GM18951 (cell line): ENCODE measurements around the gene CCDC17.

Experiments
- POLR2A ChIP-seq: IDR thresholded peaks from 4 replicates; pipeline ENCODE4 v1.6.1; 2011; ENCODE audit warnings: mild to moderate bottlenecking; ENCODE audit not compliant: insufficient read length, insufficient read depth; ENCODE audit errors: extremely low read depth
- in situ Hi-C: fragments of 300-500 bp; cut with MboI; formaldehyde crosslinking; loops from one replicate; pipeline ENCODE4 v1.12.0; 2022; ENCODE audit warnings: low sequenced_read_pairs, mixed read lengths, inconsistent platforms; ENCODE audit not compliant: unreplicated experiment

Gene CCDC17

GRCh38 chr1:45583666-45584350 is 40.0 kb downstream of the CCDC17 start, which contains the start of gene NASP:
Gene NASP (plus strand): TSS chr1:45584041. CDS start chr1:45584147, 106 bp downstream.
- in situ Hi-C loops: loop anchor here (10.0 kb wide), 1 partner anchor 219 kb away; no protein-coding TSS in a partner anchor

DNA sequence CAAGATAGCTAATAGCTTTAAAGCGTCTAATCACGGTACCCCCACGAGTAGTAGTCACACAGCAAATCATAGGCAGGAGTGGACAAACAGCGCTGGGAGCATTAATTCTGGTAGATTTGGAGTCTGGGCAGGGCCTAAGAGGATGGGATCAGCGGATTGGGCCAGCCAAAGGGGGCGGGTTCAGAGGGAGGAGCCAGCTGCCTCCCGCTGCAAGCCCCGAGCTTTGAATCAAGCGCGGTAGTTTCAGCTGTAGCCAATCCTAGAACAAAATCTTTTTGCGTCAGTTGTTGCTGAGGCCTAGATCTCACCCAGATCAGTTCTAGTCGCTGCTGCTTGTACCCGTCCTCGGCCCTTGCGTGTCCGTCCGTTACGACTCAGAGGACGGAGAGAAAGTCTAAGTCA is 40.6 kb downstream of the CCDC17 start:
- peak; percentile 15 for TF ChIP-seq POLR2A
- in situ Hi-C loops: loop anchor here (10.0 kb wide), 1 partner anchor 218 kb away; no protein-coding TSS in a partner anchor

More at GRCh38 chr1:45583666-45584350, 40.0 kb downstream of the CCDC17 start, which contains the start of gene NASP:
- peak; percentile 99 for TF ChIP-seq POLR2A

GRCh38 chr1:45574105-45574626 is 49.7 kb downstream of the CCDC17 start:
- in situ Hi-C loops: loop anchor here (5.0 to 10.0 kb wide), 2 partner anchors 67 to 559 kb away; partner anchors contain the start of genes HECTD3 and UROD
- TF ChIP-seq POLR2A: no peak

GRCh38 chr1:45573231-45573804 is 50.5 kb downstream of the CCDC17 start:
- no peak for TF ChIP-seq POLR2A
- in situ Hi-C loops: loop anchor here (5.0 to 10.0 kb wide), 2 partner anchors 66 to 559 kb away; partner anchors contain the start of genes HECTD3 and UROD

GRCh38 chr1:45570631-45571030 is 53.2 kb downstream of the CCDC17 start:
- in situ Hi-C loops: loop anchor here (5.0 to 10.0 kb wide), 2 partner anchors 63 to 556 kb away; partner anchors contain the start of genes HECTD3 and UROD
- TF ChIP-seq POLR2A: no peak
